NB4 (cell line): Measurements from ENCODE around the gene HNRNPR.

Source experiments
- CTCF ChIP-seq: IDR thresholded peaks from one replicate; pipeline ENCODE4 v1.5.1; 2012; ENCODE audit warnings: low read depth, low read length
- MAX ChIP-seq: IDR thresholded peaks from 2 replicates; pipeline ENCODE4 v1.6.1; 2011; ENCODE audit warnings: low read depth, low read length
- MYC ChIP-seq: IDR thresholded peaks from 2 replicates; pipeline ENCODE4 v1.6.1; 2011; ENCODE audit warnings: low read depth, low read length
- POLR2A ChIP-seq: IDR thresholded peaks from 2 replicates; pipeline ENCODE4 v1.6.1; 2011; ENCODE audit warnings: mild to moderate bottlenecking; ENCODE audit not compliant: insufficient read length; ENCODE audit errors: extremely low read depth

DNA sequence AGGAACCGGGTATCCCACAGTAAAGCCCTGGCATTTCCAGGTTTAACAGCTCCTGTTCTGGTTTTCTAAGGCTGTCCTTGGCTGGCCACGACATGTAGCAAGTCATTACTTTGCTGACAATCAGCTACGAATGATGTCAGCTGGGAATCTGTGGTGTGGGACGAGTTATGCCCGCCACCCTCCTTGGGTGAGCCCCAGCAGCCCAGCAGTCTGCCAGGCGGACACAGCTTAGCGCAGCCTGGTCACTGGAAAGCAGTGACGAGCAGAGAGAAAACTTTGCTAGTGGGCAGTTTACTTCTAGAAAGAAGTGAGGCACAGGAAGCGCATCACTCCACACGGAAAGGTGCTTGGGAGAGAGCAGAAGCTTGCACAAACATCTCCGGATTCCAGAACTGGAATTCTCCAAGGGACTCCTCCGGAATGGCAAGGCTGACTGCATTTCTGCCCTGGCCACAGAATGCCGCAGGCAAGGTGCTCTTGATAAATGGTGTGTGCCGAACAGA, 41.1 kb upstream of the HNRNPR start:
- no peak for TF ChIP-seq CTCF
- TF ChIP-seq POLR2A = no peak
- TF ChIP-seq MAX = no peak
- TF ChIP-seq MYC = no peak
